HG03280 (cell line): ENCODE data around the gene FBLN7.

Source experiments
- ATAC-seq: cut with Tn5 transposase; IDR thresholded peaks from one replicate; pipeline ENCODE4 v1.9.1; 2021; ENCODE audit warnings: mild to moderate bottlenecking, moderate library complexity; ENCODE audit not compliant: unreplicated experiment

Gene FBLN7

GRCh38 chr2:112140205-112140802 lies 2.1 kb downstream of the FBLN7 start:
- ATAC-seq: no peak

- ATAC-seq: no peak
Observed at GRCh38 chr2:112140899-112141625, 2.9 kb downstream of the FBLN7 start.

- no peak for ATAC-seq
Observed at GRCh38 chr2:112141626-112142007, 3.4 kb downstream of the FBLN7 start.

- ATAC-seq: no peak
Observed at GRCh38 chr2:112142525-112143078, 4.4 kb downstream of the FBLN7 start.

GRCh38 chr2:112143150-112143549 lies 5.0 kb downstream of the FBLN7 start:
- no peak for ATAC-seq

- no peak for ATAC-seq
Observed at GRCh38 chr2:112144966-112145365, 6.8 kb downstream of the FBLN7 start.

- no peak for ATAC-seq
Observed at GRCh38 chr2:112147382-112148168, 9.4 kb downstream of the FBLN7 start.

GRCh38 chr2:112148477-112148876 lies 10.3 kb downstream of the FBLN7 start:
- no peak for ATAC-seq

- no peak for ATAC-seq
Observed at GRCh38 chr2:112149194-112149593, 11.0 kb downstream of the FBLN7 start.

- ATAC-seq: no peak
Observed at GRCh38 chr2:112149866-112150435, 11.8 kb downstream of the FBLN7 start.

GRCh38 chr2:112150447-112150846 lies 12.3 kb downstream of the FBLN7 start:
- no peak for ATAC-seq

- ATAC-seq: no peak
Observed at GRCh38 chr2:112150851-112151250, 12.7 kb downstream of the FBLN7 start.

GRCh38 chr2:112151271-112151670 lies 13.1 kb downstream of the FBLN7 start:
- ATAC-seq: no peak

GRCh38 chr2:112151701-112152440 lies 13.7 kb downstream of the FBLN7 start:
- ATAC-seq: no peak

- ATAC-seq: no peak
Observed at GRCh38 chr2:112152476-112153178, 14.4 kb downstream of the FBLN7 start.

- ATAC-seq: no peak
Observed at GRCh38 chr2:112153179-112153490, 14.9 kb downstream of the FBLN7 start.

GRCh38 chr2:112153501-112153900 lies 15.3 kb downstream of the FBLN7 start:
- no peak for ATAC-seq

GRCh38 chr2:112154246-112155117 lies 16.3 kb downstream of the FBLN7 start:
- ATAC-seq: no peak
